Stimulated activated CD4-positive, alpha-beta T cell treated with anti-CD3 and anti-CD28 coated beads, Interleukin-12 subunit alpha, Interleukin-12 subunit beta, amount 100 ng/mL, for 48 hours (primary cell): ENCODE results near the gene MAML3.

Experiments used
- DNase-seq, 3 donors: peaks; one replicate each; pipeline ENCODE4 v3.0.0-alpha.2; 2020; ENCODE audit warnings: low read depth in 2 of 3, low spot score in 1 of 3

MAML3 gene

GRCh38 chr4:139767585-139767984, 386.4 kb downstream of the MAML3 start:
- no peak for DNase-seq

- no peak for DNase-seq
Observed at GRCh38 chr4:139767168-139767567, 386.8 kb downstream of the MAML3 start.

DNA sequence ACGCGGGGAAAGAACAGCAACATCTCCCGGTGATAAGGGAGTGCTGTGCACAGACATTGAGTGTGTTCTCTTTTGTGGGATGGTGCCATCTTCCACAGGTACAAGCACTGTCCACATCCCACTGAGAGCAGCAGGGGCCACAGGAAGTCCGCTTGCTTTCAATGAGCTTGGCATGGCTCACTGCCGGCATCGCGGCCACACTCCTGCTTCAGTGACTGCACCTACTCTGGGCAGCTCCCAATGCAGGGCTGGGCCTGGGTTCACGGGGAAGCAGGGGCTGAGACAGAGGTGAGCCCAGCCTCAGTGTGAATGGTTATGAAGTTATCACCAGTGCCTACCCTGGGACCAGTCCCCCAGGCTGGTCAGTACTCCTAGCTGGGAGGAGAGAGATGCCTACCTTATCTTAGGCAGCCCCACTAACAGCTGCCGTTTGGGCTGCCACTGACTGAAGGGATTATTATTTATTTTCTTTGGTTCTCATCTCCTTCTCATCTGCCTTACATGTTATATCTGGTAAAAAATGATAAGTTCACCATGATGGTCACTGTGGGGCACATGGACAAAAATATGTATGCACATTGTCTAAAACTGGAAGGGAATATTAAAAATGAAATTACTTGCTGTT, 389.2 kb downstream of the MAML3 start:
- DNase-seq: no peak

- DNase-seq: no peak
Observed at GRCh38 chr4:139764182-139764581, 389.8 kb downstream of the MAML3 start.

GRCh38 chr4:139763672-139764071, 390.3 kb downstream of the MAML3 start:
- DNase-seq: no peak

DNA sequence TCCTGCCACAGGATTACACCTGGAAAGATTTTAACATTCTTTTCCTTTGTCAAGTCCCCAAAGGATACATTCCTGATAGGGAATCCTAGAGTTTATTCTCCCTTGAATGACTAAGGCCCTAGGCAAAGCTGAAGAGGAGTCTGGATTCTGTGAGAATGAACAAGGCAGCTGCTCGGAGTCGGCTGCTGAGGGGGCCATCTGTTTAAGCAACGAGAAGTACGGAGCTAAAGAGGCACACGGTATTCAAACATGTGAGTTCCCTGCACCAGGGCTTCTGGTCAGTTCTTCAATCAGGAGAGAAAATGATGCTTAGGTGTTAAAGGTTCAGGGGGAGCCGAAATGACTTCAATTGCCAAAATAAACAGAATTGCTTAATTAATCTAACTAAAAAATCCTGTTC, 390.8 kb downstream of the MAML3 start:
- DNase-seq: no peak

GRCh38 chr4:139762720-139763119, 391.3 kb downstream of the MAML3 start:
- no peak for DNase-seq

- DNase-seq: no peak
Observed at GRCh38 chr4:139761461-139761860, 392.5 kb downstream of the MAML3 start.

DNA sequence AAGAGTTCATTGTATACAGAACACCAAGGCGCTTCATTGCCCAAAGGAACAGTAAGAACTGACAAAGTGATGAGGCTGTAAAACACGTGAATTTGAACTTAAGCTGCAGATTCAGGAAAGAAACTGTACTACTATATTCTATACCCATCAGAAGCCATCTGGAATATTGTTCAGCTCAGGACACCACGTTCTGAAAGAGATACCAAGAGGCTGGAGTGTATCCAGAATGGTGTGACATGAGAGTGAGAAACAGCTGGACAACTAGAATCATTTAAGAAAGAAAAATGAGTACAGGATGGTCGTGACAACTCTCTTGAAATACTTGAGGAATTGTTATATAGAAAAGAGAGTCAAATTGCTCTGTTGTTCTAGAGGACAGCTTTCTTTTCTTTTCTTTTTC, 393.4 kb downstream of the MAML3 start:
- DNase-seq: no peak

GRCh38 chr4:139759097-139759496, 394.9 kb downstream of the MAML3 start:
- no peak for DNase-seq

GRCh38 chr4:139756391-139757180, 397.4 kb downstream of the MAML3 start:
- no peak for DNase-seq

DNA sequence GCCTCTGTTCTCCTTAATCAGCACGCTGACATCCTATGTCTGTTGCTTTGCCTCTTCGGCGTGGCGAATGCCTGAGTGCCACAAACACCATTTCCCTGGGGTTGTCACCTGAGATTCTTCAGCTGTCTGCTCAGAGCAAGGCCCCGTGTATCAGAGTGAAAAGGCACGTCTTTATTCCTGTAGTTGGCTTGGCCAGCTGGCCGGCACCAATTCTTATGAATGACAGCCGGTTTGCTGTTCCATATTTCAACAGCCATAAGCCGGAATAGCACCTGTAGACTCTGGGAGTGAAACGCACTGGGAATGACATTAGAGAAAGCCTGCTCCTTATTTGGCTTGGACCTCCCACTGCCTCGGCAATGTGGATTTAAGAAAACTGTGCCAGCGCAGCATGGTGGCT, 399.0 kb downstream of the MAML3 start:
- DNase-seq: no peak

- DNase-seq: no peak
Observed at GRCh38 chr4:139753686-139754085, 400.3 kb downstream of the MAML3 start.

DNA sequence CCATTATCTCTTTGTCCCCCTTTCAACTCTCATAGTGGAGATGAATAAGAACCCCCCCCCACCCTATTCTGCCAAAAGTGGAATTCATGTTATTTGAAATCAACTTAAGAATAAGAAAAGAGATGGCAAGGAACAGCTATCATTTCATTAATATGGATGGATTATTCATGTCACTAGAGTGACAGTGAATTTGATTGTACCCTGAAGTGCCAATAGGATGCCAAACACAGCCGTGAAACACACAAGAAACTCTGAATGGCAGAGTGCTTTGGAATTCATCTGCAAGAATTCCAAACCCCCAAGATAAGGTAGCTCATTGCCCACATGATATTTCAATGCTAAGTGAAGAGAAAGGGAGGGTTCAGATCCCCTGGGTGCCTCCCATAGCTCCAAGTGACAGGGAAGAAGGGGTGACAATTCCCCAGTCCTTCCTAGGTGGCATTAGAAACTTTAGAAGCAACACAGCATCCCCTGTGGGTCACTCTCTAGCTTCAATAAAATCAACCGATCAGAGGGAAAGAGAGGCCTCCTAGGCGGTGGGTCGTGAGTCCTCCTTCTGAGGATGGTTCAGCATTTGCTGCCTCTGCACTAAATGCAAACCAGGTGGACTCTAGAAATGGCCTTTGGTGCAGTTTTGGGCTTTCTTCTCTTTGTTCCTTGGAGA, 404.0 kb downstream of the MAML3 start:
- no peak for DNase-seq

DNA sequence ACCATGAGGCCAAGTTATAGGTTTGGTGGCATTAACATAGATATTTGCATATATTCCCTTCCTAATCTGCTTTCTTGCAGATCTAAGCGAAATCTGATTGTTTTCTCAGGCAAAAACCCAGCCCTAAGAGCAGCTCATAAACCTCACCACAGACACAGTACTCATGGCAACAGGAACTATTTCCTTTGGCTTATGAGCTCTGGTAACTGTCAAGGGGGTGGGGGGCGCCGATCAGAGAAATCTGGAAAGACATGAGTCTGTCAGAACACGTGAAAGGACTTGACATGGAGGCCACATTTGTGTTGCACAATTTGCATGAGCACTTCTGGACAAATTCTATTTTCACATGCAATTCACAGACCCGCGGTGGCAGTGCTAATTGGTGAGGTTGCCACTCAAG, 404.6 kb downstream of the MAML3 start:
- DNase-seq: no peak

GRCh38 chr4:139746431-139747171, 407.4 kb downstream of the MAML3 start:
- no peak for DNase-seq

GRCh38 chr4:139745111-139745639, 408.8 kb downstream of the MAML3 start:
- no peak for DNase-seq

DNA sequence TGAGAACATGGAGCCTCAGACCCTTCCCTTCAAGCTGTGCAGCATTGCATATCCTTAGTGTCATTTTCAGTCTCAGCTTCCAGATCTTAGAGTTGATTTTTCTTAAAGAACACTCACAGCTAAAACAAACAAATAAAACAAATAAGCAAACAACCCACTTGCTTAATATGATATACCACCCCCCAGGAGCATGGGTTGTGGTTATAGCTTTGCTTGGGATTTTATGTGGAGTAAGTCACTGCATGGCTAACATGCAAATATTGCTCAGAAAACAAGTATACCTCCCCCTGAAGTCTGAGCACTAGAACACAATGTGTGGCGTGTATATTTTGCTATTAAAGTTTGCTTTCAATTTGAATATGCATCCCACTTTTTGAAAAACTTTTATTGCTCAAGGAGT, 409.8 kb downstream of the MAML3 start:
- no peak for DNase-seq

DNA sequence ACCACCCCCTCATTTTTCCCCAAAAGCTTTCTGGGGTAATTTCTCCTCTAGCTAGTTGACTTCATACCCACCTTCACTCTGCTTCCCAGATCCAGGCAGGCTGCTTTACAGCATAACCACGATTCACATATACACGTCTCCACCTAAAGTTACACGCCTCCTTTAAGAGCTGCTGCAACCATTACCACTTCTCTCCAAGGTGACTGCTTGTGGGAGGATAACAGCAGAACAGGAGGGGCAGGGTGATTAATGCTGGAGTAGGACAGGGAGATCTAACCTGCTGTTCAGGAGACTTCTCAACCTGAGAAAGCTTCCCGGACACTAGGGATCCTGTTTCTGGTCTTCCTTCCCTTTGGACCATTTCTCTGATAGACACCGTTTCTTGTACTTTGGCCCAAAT, 411.0 kb downstream of the MAML3 start:
- DNase-seq: no peak

- no peak for DNase-seq
Observed at GRCh38 chr4:139740531-139741041, 413.4 kb downstream of the MAML3 start.

DNA sequence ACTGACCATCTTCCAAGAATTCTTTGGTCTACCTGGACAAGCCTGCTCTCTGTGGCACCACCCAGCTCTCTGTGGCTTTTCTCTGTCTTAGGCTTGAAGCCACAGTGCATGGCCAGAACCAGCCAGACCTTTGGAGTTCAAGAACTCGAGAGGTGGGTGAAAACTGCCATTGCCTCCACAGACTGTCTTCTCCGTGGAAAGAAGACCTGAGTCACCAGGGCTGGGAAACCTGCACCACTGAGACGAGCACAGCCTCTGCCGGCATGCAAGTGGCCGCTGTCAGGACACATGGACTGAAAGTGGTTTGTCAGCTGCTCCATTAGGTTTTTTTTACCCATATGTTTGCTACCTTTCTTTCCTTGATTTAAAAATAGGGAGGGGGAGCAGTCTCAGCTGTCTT, 413.9 kb downstream of the MAML3 start:
- DNase-seq: no peak
